ENCODE data around the gene TMEM242.
A peak's percentile ranks its signal among the peaks of the same experiment; 100 is the strongest.

Gene TMEM242

GRCh38 chr6:157287923-157288322 lies 35.4 kb downstream of the TMEM242 start:
- no peak for DNase-seq

GRCh38 chr6:157287247-157287850 lies 36.0 kb downstream of the TMEM242 start:
- no peak for DNase-seq

GRCh38 chr6:157285422-157285779 lies 37.9 kb downstream of the TMEM242 start:
- no peak for DNase-seq

- no peak for DNase-seq
Observed at GRCh38 chr6:157284738-157285421, 38.4 kb downstream of the TMEM242 start.

GRCh38 chr6:157283900-157284737 lies 39.2 kb downstream of the TMEM242 start:
- DNase-seq, result no peak

- DNase-seq, result no peak
Observed at GRCh38 chr6:157283330-157283898, 39.9 kb downstream of the TMEM242 start.

- DNase-seq, result no peak
Observed at GRCh38 chr6:157282284-157282683, 41.0 kb downstream of the TMEM242 start.

- peak; percentile 22 for DNase-seq
Observed at GRCh38 chr6:157281570-157281969, 41.7 kb downstream of the TMEM242 start.

- DNase-seq, result no peak
Observed at GRCh38 chr6:157280947-157281346, 42.4 kb downstream of the TMEM242 start.

- DNase-seq, result no peak
Observed at GRCh38 chr6:157280157-157280556, 43.2 kb downstream of the TMEM242 start.

- no peak for DNase-seq
Observed at GRCh38 chr6:157278171-157278570, 45.1 kb downstream of the TMEM242 start.

GRCh38 chr6:157276731-157277130 lies 46.6 kb downstream of the TMEM242 start:
- DNase-seq, result no peak

- DNase-seq, result no peak
Observed at GRCh38 chr6:157276134-157276532, 47.2 kb downstream of the TMEM242 start.

GRCh38 chr6:157274471-157275226 lies 48.7 kb downstream of the TMEM242 start:
- peak; percentile 76 for DNase-seq

GRCh38 chr6:157273756-157274470 lies 49.4 kb downstream of the TMEM242 start:
- DNase-seq, result peak; percentile 26

- no peak for DNase-seq
Observed at GRCh38 chr6:157272866-157273755, 50.2 kb downstream of the TMEM242 start.

- no peak for DNase-seq
Observed at GRCh38 chr6:157272372-157272771, 50.9 kb downstream of the TMEM242 start.

- DNase-seq, result no peak
Observed at GRCh38 chr6:157271911-157272310, 51.4 kb downstream of the TMEM242 start.

GRCh38 chr6:157271441-157271840 lies 51.9 kb downstream of the TMEM242 start:
- no peak for DNase-seq

- DNase-seq, result no peak
Observed at GRCh38 chr6:157270916-157271315, 52.4 kb downstream of the TMEM242 start.

- DNase-seq, result no peak
Observed at GRCh38 chr6:157270308-157270707, 53.0 kb downstream of the TMEM242 start.

All from fibroblast of skin of scalp (primary cell).